AG08395 (cell line): ENCODE measurements around the gene GPC5.

Source experiments
- DNase-seq: peaks from one replicate; pipeline ENCODE4 v3.0.0; 2012; ENCODE audit warnings: mixed read lengths, low spot score

The GPC5 gene

GRCh38 chr13:91537376-91537775 is 139.0 kb downstream of the GPC5 start:
- no peak for DNase-seq

- DNase-seq, result no peak
These were observed 141.1 kb downstream of the GPC5 start for GRCh38 chr13:91539286-91540157.

- no peak for DNase-seq
These were observed 141.8 kb downstream of the GPC5 start for GRCh38 chr13:91540158-91540736.

- no peak for DNase-seq
These were observed 146.3 kb downstream of the GPC5 start for GRCh38 chr13:91544723-91545122.

GRCh38 chr13:91546900-91547299 is 148.5 kb downstream of the GPC5 start:
- no peak for DNase-seq

- no peak for DNase-seq
These were observed 155.2 kb downstream of the GPC5 start for GRCh38 chr13:91553584-91553983.

- no peak for DNase-seq
These were observed 155.7 kb downstream of the GPC5 start for GRCh38 chr13:91554101-91554500.

- DNase-seq, result no peak
These were observed 159.1 kb downstream of the GPC5 start for GRCh38 chr13:91557328-91558090.

- no peak for DNase-seq
These were observed 165.4 kb downstream of the GPC5 start for GRCh38 chr13:91563799-91564198.

GRCh38 chr13:91564396-91564795 is 166.0 kb downstream of the GPC5 start:
- no peak for DNase-seq

- DNase-seq, result no peak
These were observed 166.9 kb downstream of the GPC5 start for GRCh38 chr13:91565296-91565695.

GRCh38 chr13:91567485-91568207 is 169.2 kb downstream of the GPC5 start:
- no peak for DNase-seq

- no peak for DNase-seq
These were observed 173.3 kb downstream of the GPC5 start for GRCh38 chr13:91571681-91572080.

GRCh38 chr13:91572439-91572838 is 174.0 kb downstream of the GPC5 start:
- DNase-seq, result no peak

GRCh38 chr13:91572944-91573598 is 174.7 kb downstream of the GPC5 start:
- DNase-seq, result no peak

GRCh38 chr13:91574766-91575165 is 176.3 kb downstream of the GPC5 start:
- DNase-seq, result no peak

- DNase-seq, result no peak
These were observed 178.2 kb downstream of the GPC5 start for GRCh38 chr13:91576590-91576989.

GRCh38 chr13:91579320-91579719 is 180.9 kb downstream of the GPC5 start:
- no peak for DNase-seq

- DNase-seq, result no peak
These were observed 182.3 kb downstream of the GPC5 start for GRCh38 chr13:91580749-91581148.

GRCh38 chr13:91586609-91587008 is 188.2 kb downstream of the GPC5 start:
- DNase-seq, result no peak

- no peak for DNase-seq
These were observed 190.1 kb downstream of the GPC5 start for GRCh38 chr13:91588541-91588940.
